Osteoblast (primary cell): ENCODE data around the gene MSL2. TPM values are rescaled to one million over a fixed set of nuclear protein-coding genes. Genes with fewer than 3 reads are reported as not detected.
A peak's percentile ranks its signal among the peaks of the same experiment; 100 is the strongest.

Source experiments
- DNase-seq: peaks from one replicate; pipeline ENCODE4 v3.0.0; 2011; ENCODE audit warnings: low spot score, mixed read lengths; ENCODE audit not compliant: insufficient read length; ENCODE audit errors: missing footprints
- H2AFZ ChIP-seq: 2 replicates; pipeline ENCODE4 v1.6.0; 2011; ENCODE audit warnings: mild to moderate bottlenecking, low read length
- H3K27ac ChIP-seq: 2 replicates; pipeline ENCODE4 v1.5.1; 2011; ENCODE audit warnings: mild to moderate bottlenecking, low read depth, low read length, moderate library complexity
- H3K27me3 ChIP-seq: 2 replicates; pipeline ENCODE4 v1.6.0; 2012; ENCODE audit warnings: mild to moderate bottlenecking, control low read depth, inconsistent platforms, low read length, moderate library complexity; ENCODE audit not compliant: insufficient read depth
- H3K36me3 ChIP-seq: 2 replicates; pipeline ENCODE4 v1.5.1; 2011; ENCODE audit warnings: mild to moderate bottlenecking, low read length, control low read depth, moderate library complexity; ENCODE audit not compliant: insufficient read depth
- H3K4me1 ChIP-seq: 2 replicates; pipeline ENCODE4 v1.5.1; 2011; ENCODE audit warnings: mild to moderate bottlenecking, low read length, control low read depth, moderate library complexity; ENCODE audit not compliant: insufficient read depth
- H3K4me2 ChIP-seq: 2 replicates; pipeline ENCODE4 v1.6.0; 2011; ENCODE audit warnings: mild to moderate bottlenecking, low read length; ENCODE audit not compliant: insufficient read depth
- H3K4me3 ChIP-seq: fragments of 200-600 bp; sonication (generic); 3 replicates; pipeline ENCODE4 v1.5.1; 2012; ENCODE audit warnings: mild to moderate bottlenecking, low read length, inconsistent platforms; ENCODE audit not compliant: insufficient read depth
- H3K79me2 ChIP-seq: 2 replicates; pipeline ENCODE4 v1.6.0; 2012; ENCODE audit warnings: mild to moderate bottlenecking, low read length, control low read depth, inconsistent platforms; ENCODE audit not compliant: insufficient read depth
- H3K9me3 ChIP-seq: 2 replicates; pipeline ENCODE4 v1.5.1; 2011; ENCODE audit warnings: low read depth, low read length, control low read depth
- H4K20me1 ChIP-seq: 2 replicates; pipeline ENCODE4 v1.6.0; 2012; ENCODE audit warnings: mild to moderate bottlenecking, low read length, control low read depth; ENCODE audit not compliant: insufficient read depth
- CTCF ChIP-seq: IDR thresholded peaks from 2 replicates; pipeline ENCODE4 v1.5.1; 2011; ENCODE audit warnings: mild to moderate bottlenecking, low read depth, low read length, moderate library complexity; ENCODE audit errors: extremely low read depth
- total RNA-seq: library from RNA; depleted of rRNA; stranded (reverse); fragments of >200 nt; gene quantifications from 2 replicates; pipeline ENCODE4 v1.2.3, GENCODE V29; 2012

The MSL2 gene
- total RNA-seq, 1 donor, result 18.5 TPM

- H3K79me2 ChIP-seq, result peaks cover 29% of the 10 kb centered on the region
These were observed 53.5 kb downstream of the MSL2 start for GRCh38 chr3:136142592-136142991.

GRCh38 chr3:136141891-136142290, 54.2 kb downstream of the MSL2 start:
- H3K4me1 ChIP-seq, result peaks cover 22% of the 10 kb centered on the region
- no peak for DNase-seq
- no peaks in the 10 kb centered on the region for H3K9me3 ChIP-seq
- TF ChIP-seq CTCF, result no peak
- peak overlapping the region; percentile 89 for H3K27ac ChIP-seq
- no peak overlapping the region for H2AFZ ChIP-seq
- peak overlapping the region; percentile 44 for H3K4me2 ChIP-seq
- H4K20me1 ChIP-seq, result no peaks in the 10 kb centered on the region
- H3K36me3 ChIP-seq, result peaks cover 9% of the 10 kb centered on the region
- no peaks in the 10 kb centered on the region for H3K27me3 ChIP-seq
- peaks cover 22% of the 10 kb centered on the region for H3K79me2 ChIP-seq
- no peak overlapping the region for H3K4me3 ChIP-seq

More at GRCh38 chr3:136142592-136142991, 53.5 kb downstream of the MSL2 start:
- peak; percentile 13 for DNase-seq
- no peak for TF ChIP-seq CTCF
- no peak overlapping the region for H2AFZ ChIP-seq
- H3K4me3 ChIP-seq, result no peak overlapping the region
- no peaks in the 10 kb centered on the region for H4K20me1 ChIP-seq
- H3K27me3 ChIP-seq, result no peaks in the 10 kb centered on the region
- peaks cover 25% of the 10 kb centered on the region for H3K4me1 ChIP-seq
- peaks cover 9% of the 10 kb centered on the region for H3K36me3 ChIP-seq
- H3K9me3 ChIP-seq, result no peaks in the 10 kb centered on the region
- H3K27ac ChIP-seq, result peak overlapping the region; percentile 89
- H3K4me2 ChIP-seq, result peak overlapping the region; percentile 44

GRCh38 chr3:136141291-136141785, 54.8 kb downstream of the MSL2 start:
- Histone ChIP-seq H3K9me3 (no peaks in the 10 kb centered on the region), H3K27ac (peak overlapping the region; percentile 89), H3K4me1 (peaks cover 21% of the 10 kb centered on the region), H3K79me2 (peaks cover 21% of the 10 kb centered on the region), H2AFZ (no peak overlapping the region), H3K4me2 (no peak overlapping the region), H3K27me3 (no peaks in the 10 kb centered on the region), H4K20me1 (no peaks in the 10 kb centered on the region), H3K36me3 (peaks cover 9% of the 10 kb centered on the region), H3K4me3 (no peak overlapping the region)
- DNase-seq, result no peak
- no peak for TF ChIP-seq CTCF

- Histone ChIP-seq H3K9me3 (no peaks in the 10 kb centered on the region), H3K79me2 (no peaks in the 10 kb centered on the region), H3K36me3 (no peaks in the 10 kb centered on the region), H3K4me2 (no peak overlapping the region), H4K20me1 (no peaks in the 10 kb centered on the region), H3K27ac (no peak overlapping the region), H3K27me3 (no peaks in the 10 kb centered on the region), H2AFZ (no peak overlapping the region), H3K4me3 (no peak overlapping the region), H3K4me1 (peaks cover 5% of the 10 kb centered on the region)
- no peak for DNase-seq
- TF ChIP-seq CTCF, result no peak
These were observed 59.7 kb downstream of the MSL2 start for GRCh38 chr3:136136454-136136853.
